Peyer's patch (tissue), 4 donors: ENCODE data around the gene SH3BGRL3. TPM values are rescaled to one million over a fixed set of nuclear protein-coding genes. Genes with fewer than 3 reads are reported as not detected.
A peak's percentile ranks its signal among the peaks of the same experiment; 100 is the strongest.

Experiments
- DNase-seq, 3 donors: peaks; one replicate each; pipeline ENCODE4 v3.0.0-alpha.2; 2017 to 2019
- H3K27ac ChIP-seq, 4 donors: fragments of 200-600 bp; sonication (generic); one replicate each; pipeline ENCODE4 v1.5.1; 2016 to 2019
- H3K27me3 ChIP-seq, 2 donors: fragments of 200-600 bp; sonication (generic); one replicate each; pipeline ENCODE4 v1.5.1; 2019
- H3K36me3 ChIP-seq, 3 donors: fragments of 200-600 bp; sonication (generic); one replicate each; pipeline ENCODE4 v1.5.1; 2016 to 2019
- H3K4me1 ChIP-seq, 4 donors: fragments of 200-600 bp; sonication (generic); one replicate each; pipeline ENCODE4 v1.5.1; 2016 to 2019
- H3K4me3 ChIP-seq, 4 donors: fragments of 200-600 bp; sonication (generic); 1 replicate in 3 of 4; 2 replicates in 1 of 4; pipeline ENCODE4 v1.5.1; 2016 to 2019; ENCODE audit warnings: mild to moderate bottlenecking in 1 of 4
- H3K9me3 ChIP-seq, 4 donors: fragments of 200-600 bp; sonication (generic); one replicate each; pipeline ENCODE4 v1.5.1; 2016 to 2019; ENCODE audit warnings: mild to moderate bottlenecking in 1 of 4
- CTCF ChIP-seq, 6 experiments: fragments of 450-650 bp in 4 of 6; fragments of 200-600 bp in 2 of 6; sonication (generic) in 1 of 6; IDR thresholded peaks; one replicate each; pipeline ENCODE4 v1.5.1; 2017 to 2019; ENCODE audit warnings: antibody characterized with exemption in 6 of 6, mild to moderate bottlenecking in 3 of 6, moderate library complexity in 1 of 6
- POLR2A ChIP-seq, 2 donors: fragments of 450-650 bp; IDR thresholded peaks; one replicate each; pipeline ENCODE4 v1.5.1; 2017; ENCODE audit warnings: antibody characterized with exemption in 2 of 2, mild to moderate bottlenecking in 2 of 2, moderate library complexity in 2 of 2
- total RNA-seq, 4 donors: library from RNA; depleted of rRNA; stranded (reverse); fragments of >200 nt; gene quantifications; one replicate each; pipeline ENCODE4 v1.1.0, GENCODE V29; 2016

The SH3BGRL3 gene
- total RNA-seq, 4 donors from 2014 or later, result 62.7 to 91.8 (median 89.6) TPM

GRCh38 chr1:26314501-26314900, 34.6 kb downstream of the SH3BGRL3 start:
- H3K9me3 ChIP-seq, result no peaks in the 10 kb centered on the region
- H3K27ac ChIP-seq, result peak overlapping the region in 2 of 4 donors; percentile 43 to 90
- peaks cover 0 to 11% (median 11%) of the 10 kb centered on the region in 4 donors for H3K4me1 ChIP-seq
- no peaks in the 10 kb centered on the region for H3K27me3 ChIP-seq
- H3K4me3 ChIP-seq, result no peak overlapping the region
- TF ChIP-seq POLR2A (IDR thresholded peaks at IDR 0.05) (no peak), CTCF (IDR thresholded peaks at IDR 0.05) (no peak)
- no peaks in the 10 kb centered on the region for H3K36me3 ChIP-seq
- DNase-seq, result no peak

- Histone ChIP-seq H3K9me3 (no peaks in the 10 kb centered on the region), H3K27ac (peak overlapping the region in 3 of 4 donors; percentile 19 to 90 (median 76)), H3K36me3 (peaks cover 0 to 7% (median 0%) of the 10 kb centered on the region in 3 donors), H3K27me3 (no peaks in the 10 kb centered on the region), H3K4me3 (no peak overlapping the region), H3K4me1 (peaks cover 0 to 21% (median 15%) of the 10 kb centered on the region in 4 donors)
- TF ChIP-seq POLR2A (IDR thresholded peaks at IDR 0.05) (no peak), CTCF (IDR thresholded peaks at IDR 0.05) (no peak)
- DNase-seq, result no peak
Measured at GRCh38 chr1:26315874-26316850, 36.3 kb downstream of the SH3BGRL3 start.

- TF ChIP-seq POLR2A (IDR thresholded peaks at IDR 0.05), result no peak
- Histone ChIP-seq H3K9me3 (no peaks in the 10 kb centered on the region), H3K36me3 (peaks cover 0 to 9% (median 0%) of the 10 kb centered on the region in 3 donors), H3K27me3 (no peaks in the 10 kb centered on the region), H3K27ac (peak overlapping the region in 3 of 4 donors; percentile 55 to 90 (median 76)), H3K4me3 (peak overlapping the region in 1 of 4 donors; percentile 60), H3K4me1 (peaks cover 0 to 30% (median 20%) of the 10 kb centered on the region in 4 donors)
- no peak for DNase-seq
Measured at GRCh38 chr1:26317146-26317545, 37.3 kb downstream of the SH3BGRL3 start.

GRCh38 chr1:26317612-26318337, 37.9 kb downstream of the SH3BGRL3 start, which contains the start of gene CD52:
TSS of gene CD52 (plus strand) at chr1:26317958. CDS start at chr1:26318018, 60 bp downstream.
- TF ChIP-seq CTCF (IDR thresholded peaks at IDR 0.05) (no peak), POLR2A (IDR thresholded peaks at IDR 0.05) (peak; percentile 34 to 40)

GRCh38 chr1:26318338-26319064, 38.6 kb downstream of the SH3BGRL3 start:
- H3K36me3 ChIP-seq, result peaks cover 0 to 12% (median 0%) of the 10 kb centered on the region in 3 donors
- peak overlapping the region; percentile 68 to 90 (median 74) for H3K27ac ChIP-seq
- no peak for TF ChIP-seq CTCF (IDR thresholded peaks at IDR 0.05)
- no peak for TF ChIP-seq POLR2A (IDR thresholded peaks at IDR 0.05)
- peak overlapping the region; percentile 46 to 60 (median 54) for H3K4me3 ChIP-seq
- peaks cover 0 to 33% (median 20%) of the 10 kb centered on the region in 4 donors for H3K4me1 ChIP-seq
- DNase-seq, result peak in 2 of 3 donors; percentile 62 to 79
- H3K27me3 ChIP-seq, result no peaks in the 10 kb centered on the region
- no peaks in the 10 kb centered on the region for H3K9me3 ChIP-seq

More at GRCh38 chr1:26317612-26318337, 37.9 kb downstream of the SH3BGRL3 start, which contains the start of gene CD52:
- H3K27ac ChIP-seq, result peak within 1 kb of the TSS; percentile 68 to 90 (median 74)
- H3K4me3 ChIP-seq, result peak within 1 kb of the TSS; percentile 46 to 60 (median 54)
- H3K9me3 ChIP-seq, result no peaks in the 10 kb centered on the region
- peaks cover 0 to 33% (median 20%) of the 10 kb centered on the region in 4 donors for H3K4me1 ChIP-seq
- peaks cover 0 to 12% (median 0%) of the 10 kb centered on the region in 3 donors for H3K36me3 ChIP-seq
- DNase-seq, result peak in 2 of 3 donors; percentile 89 to 91
- H3K27me3 ChIP-seq, result no peaks in the 10 kb centered on the region
